ENCODE measurements around the gene FCN1.

The FCN1 gene

GRCh38 chr9:134917431-134918373 lies at the start of gene FCN1:
TSS of gene FCN1 (minus strand) at chr9:134917912. CDS start at chr9:134917871, 41 bp downstream.
- DNase-seq (ENCODE audit: low spot score), result no peak
- TF ChIP-seq CTCF (IDR thresholded peaks at IDR 0.05; ENCODE audit: extremely low read depth, missing control alignments), result no peak

- TF ChIP-seq CTCF (IDR thresholded peaks at IDR 0.05; ENCODE audit: extremely low read depth, missing control alignments), result no peak
- no peak for DNase-seq (ENCODE audit: low spot score)
Observed at GRCh38 chr9:134966697-134967546, 49.2 kb upstream of the FCN1 start.

GRCh38 chr9:134966270-134966669 lies 48.6 kb upstream of the FCN1 start:
- TF ChIP-seq CTCF (IDR thresholded peaks at IDR 0.05; ENCODE audit: extremely low read depth, missing control alignments), result no peak
- DNase-seq (ENCODE audit: low spot score), result no peak

- DNase-seq (ENCODE audit: low spot score), result no peak
- no peak for TF ChIP-seq CTCF (IDR thresholded peaks at IDR 0.05; ENCODE audit: extremely low read depth, missing control alignments)
Observed at GRCh38 chr9:134965851-134966250, 48.1 kb upstream of the FCN1 start.

- no peak for DNase-seq (ENCODE audit: low spot score)
- TF ChIP-seq CTCF (IDR thresholded peaks at IDR 0.05; ENCODE audit: extremely low read depth, missing control alignments), result no peak
Observed at GRCh38 chr9:134965411-134965810, 47.7 kb upstream of the FCN1 start.

GRCh38 chr9:134964271-134965055 lies 46.8 kb upstream of the FCN1 start:
- TF ChIP-seq CTCF (IDR thresholded peaks at IDR 0.05; ENCODE audit: extremely low read depth, missing control alignments), result no peak
- no peak for DNase-seq (ENCODE audit: low spot score)
